LNCaP clone FGC (cell line): ENCODE results near the gene PITPNM2.

Experiments used
- DNase-seq: peaks from one replicate; pipeline ENCODE4 v3.0.0-alpha.2; 2011; ENCODE audit warnings: low read depth
- H3K4me3 ChIP-seq: 2 replicates; pipeline ENCODE4 v1.5.1; 2011; ENCODE audit warnings: mild to moderate bottlenecking, low read depth, low read length, control low read depth
- CTCF ChIP-seq: IDR thresholded peaks from 2 replicates; pipeline ENCODE4 v1.5.1; 2012; ENCODE audit warnings: mild to moderate bottlenecking; ENCODE audit not compliant: control insufficient read depth, insufficient read depth; ENCODE audit errors: extremely low read depth

Gene PITPNM2

GRCh38 chr12:123139926-123140675, 10.8 kb downstream of the PITPNM2 start:
- no peak overlapping the region for H3K4me3 ChIP-seq
- no peak for TF ChIP-seq CTCF
- no peak for DNase-seq

- TF ChIP-seq CTCF = no peak
- DNase-seq = no peak
- no peak overlapping the region for H3K4me3 ChIP-seq
Measured at GRCh38 chr12:123135688-123136087, 15.2 kb downstream of the PITPNM2 start.

GRCh38 chr12:123134826-123135225, 16.1 kb downstream of the PITPNM2 start:
- no peak for DNase-seq
- TF ChIP-seq CTCF = no peak
- no peak overlapping the region for H3K4me3 ChIP-seq

GRCh38 chr12:123134271-123134671, 16.6 kb downstream of the PITPNM2 start:
- no peak for DNase-seq
- no peak for TF ChIP-seq CTCF
- H3K4me3 ChIP-seq = no peak overlapping the region

- DNase-seq = no peak
- H3K4me3 ChIP-seq = no peak overlapping the region
- no peak for TF ChIP-seq CTCF
Measured at GRCh38 chr12:123133701-123134100, 17.2 kb downstream of the PITPNM2 start.

GRCh38 chr12:123132951-123133619, 17.8 kb downstream of the PITPNM2 start:
- no peak for DNase-seq

More at GRCh38 chr12:123132951-123133619, 17.8 kb downstream of the PITPNM2 start:
- H3K4me3 ChIP-seq = no peak overlapping the region
- TF ChIP-seq CTCF = no peak
